AG09309 (cell line): ENCODE measurements around the gene CLPSL2.
"Not testable (repeated sequence)": the region's sequence is repeated elsewhere in the genome, so short reads cannot be mapped to it uniquely, and the experiment has no call there.

ENCODE experiments used
- DNase-seq: peaks from one replicate; pipeline ENCODE4 v3.0.0-alpha.2; 2010; ENCODE audit warnings: low read depth
- H3K4me3 ChIP-seq: 2 replicates; pipeline ENCODE4 v1.5.1; 2011; ENCODE audit warnings: mild to moderate bottlenecking, low read depth, low read length, moderate library complexity; ENCODE audit not compliant: control insufficient read depth
- CTCF ChIP-seq: IDR thresholded peaks from 2 replicates; pipeline ENCODE4 v1.5.1; 2011; ENCODE audit warnings: mild to moderate bottlenecking, low read depth, low read length, inconsistent platforms; ENCODE audit not compliant: insufficient read depth, control insufficient read depth; ENCODE audit errors: missing control alignments

Gene CLPSL2

GRCh38 chr6:35730745-35731413 is 45.5 kb upstream of the CLPSL2 start:
- no peak for TF ChIP-seq CTCF
- no peak overlapping the region for H3K4me3 ChIP-seq
- DNase-seq: no peak

GRCh38 chr6:35731414-35731735 is 45.0 kb upstream of the CLPSL2 start:
- DNase-seq: no peak
- peak overlapping the region; percentile 82 for H3K4me3 ChIP-seq
- TF ChIP-seq CTCF: no peak

- TF ChIP-seq CTCF: no peak
- DNase-seq: no peak
- H3K4me3 ChIP-seq: peak overlapping the region; percentile 82
These were observed 44.5 kb upstream of the CLPSL2 start for GRCh38 chr6:35731736-35732532.

- TF ChIP-seq CTCF: no peak
- H3K4me3 ChIP-seq: no peak overlapping the region
- no peak for DNase-seq
These were observed 42.8 kb upstream of the CLPSL2 start for GRCh38 chr6:35733633-35734032.

GRCh38 chr6:35734319-35734718 is 42.1 kb upstream of the CLPSL2 start:
- DNase-seq, H3K4me3 ChIP-seq: not testable (repeated sequence)

GRCh38 chr6:35735452-35735851 is 40.9 kb upstream of the CLPSL2 start:
- H3K4me3 ChIP-seq: no peak overlapping the region
- TF ChIP-seq CTCF: no peak
- no peak for DNase-seq

- TF ChIP-seq CTCF: peak; percentile 93
- no peak for DNase-seq
- H3K4me3 ChIP-seq: no peak overlapping the region
These were observed 40.0 kb upstream of the CLPSL2 start for GRCh38 chr6:35736253-35736894.
